22Rv1 (cell line): ENCODE measurements around the gene IQGAP1.

Experiments
- H3K27ac ChIP-seq: fragments of 450-650 bp; 2 replicates; pipeline ENCODE4 v1.5.1; 2017
- CTCF ChIP-seq: fragments of 450-650 bp; IDR thresholded peaks from 2 replicates; pipeline ENCODE4 v1.5.1; 2017; ENCODE audit warnings: mild to moderate bottlenecking
- ZFX ChIP-seq: fragments of 450-650 bp; IDR thresholded peaks from 2 replicates; pipeline ENCODE4 v1.6.1; 2017; ENCODE audit warnings: antibody characterized with exemption, borderline replicate concordance

The IQGAP1 gene

GRCh38 chr15:90449206-90449735, 61.2 kb downstream of the IQGAP1 start:
- H3K27ac ChIP-seq = no peak overlapping the region
- TF ChIP-seq ZFX (no peak), CTCF (no peak)

- TF ChIP-seq CTCF (no peak), ZFX (no peak)
- H3K27ac ChIP-seq = peak overlapping the region; percentile 47
Observed at GRCh38 chr15:90451053-90451850, 63.2 kb downstream of the IQGAP1 start.

GRCh38 chr15:90456236-90456635, 68.2 kb downstream of the IQGAP1 start:
- TF ChIP-seq CTCF = no peak
- TF ChIP-seq ZFX = no peak
- no peak overlapping the region for H3K27ac ChIP-seq

- H3K27ac ChIP-seq = no peak overlapping the region
- no peak for TF ChIP-seq CTCF
- no peak for TF ChIP-seq ZFX
Observed at GRCh38 chr15:90458061-90458460, 70.0 kb downstream of the IQGAP1 start.

GRCh38 chr15:90459368-90459767, 71.3 kb downstream of the IQGAP1 start:
- TF ChIP-seq CTCF = no peak
- TF ChIP-seq ZFX = no peak
- no peak overlapping the region for H3K27ac ChIP-seq

- H3K27ac ChIP-seq = no peak overlapping the region
- TF ChIP-seq ZFX (no peak), CTCF (no peak)
Observed at GRCh38 chr15:90460142-90460824, 72.2 kb downstream of the IQGAP1 start.

GRCh38 chr15:90463381-90463780, 75.3 kb downstream of the IQGAP1 start:
- TF ChIP-seq ZFX (no peak), CTCF (no peak)
- no peak overlapping the region for H3K27ac ChIP-seq
